Neural cell (in vitro differentiated cells): Measurements from ENCODE around the gene FHOD1. TPM values are rescaled to one million over a fixed set of nuclear protein-coding genes. Genes with fewer than 3 reads are reported as not detected.

ENCODE experiments used
- H2AFZ ChIP-seq: fragments of 200-600, 300-800 bp; sonication (generic), shearing (Covaris generic); 2 replicates; pipeline ENCODE4 v1.6.0; 2014; ENCODE audit warnings: low read depth, mild to moderate bottlenecking, antibody characterized with exemption, low read length, moderate library complexity
- H3F3A ChIP-seq: fragments of 200-600 bp; shearing (Covaris generic); 2 replicates; pipeline ENCODE4 v1.6.1; 2016; ENCODE audit warnings: mild to moderate bottlenecking, moderate library complexity, mixed read lengths, antibody characterized with exemption, low read length; ENCODE audit not compliant: insufficient read depth, poor library complexity, severe bottlenecking
- H3K27ac ChIP-seq: fragments of 200-600, 300-800 bp; sonication (generic), shearing (Covaris generic); 2 replicates; pipeline ENCODE4 v1.5.1; 2014; ENCODE audit warnings: mild to moderate bottlenecking, low read length, moderate library complexity
- H3K27me3 ChIP-seq: fragments of 300-800, 200-600 bp; sonication (generic), shearing (Covaris generic); 2 replicates; pipeline ENCODE4 v1.6.0; 2014; ENCODE audit warnings: mild to moderate bottlenecking, low read depth, low read length, moderate library complexity; ENCODE audit not compliant: insufficient read depth
- H3K36me3 ChIP-seq: fragments of 300-800, 200-600 bp; sonication (generic), shearing (Covaris generic); 2 replicates; pipeline ENCODE4 v1.5.1; 2014; ENCODE audit warnings: mild to moderate bottlenecking, antibody characterized with exemption, low read length, moderate library complexity; ENCODE audit not compliant: insufficient read depth
- H3K4me2 ChIP-seq: fragments of 300-800, 200-600 bp; sonication (generic), shearing (Covaris generic); 2 replicates; pipeline ENCODE4 v1.6.0; 2014; ENCODE audit warnings: mild to moderate bottlenecking, low read length
- H3K4me3 ChIP-seq: fragments of 300-800, 200-600 bp; sonication (generic), shearing (Covaris generic); 2 replicates; pipeline ENCODE4 v1.5.1; 2014; ENCODE audit warnings: mild to moderate bottlenecking, low read length, moderate library complexity
- H3K79me2 ChIP-seq: fragments of 200-600 bp; shearing (Covaris generic); replicated peaks from 2 replicates; pipeline ENCODE4 v1.6.0; 2014; ENCODE audit warnings: mild to moderate bottlenecking, low read length, moderate library complexity; ENCODE audit not compliant: insufficient read depth
- H3K9ac ChIP-seq: fragments of 300-800, 200-600 bp; sonication (generic), shearing (Covaris generic); 2 replicates; pipeline ENCODE4 v1.6.1; 2016; ENCODE audit warnings: mild to moderate bottlenecking, low read length, mixed read lengths
- H3K9me2 ChIP-seq: fragments of 200-600 bp; shearing (Covaris generic); 2 replicates; pipeline ENCODE4 v1.6.1; 2016; ENCODE audit warnings: mild to moderate bottlenecking, low read length, mixed read lengths; ENCODE audit not compliant: insufficient read depth
- H3K9me3 ChIP-seq: fragments of 200-600, 300-800 bp; sonication (generic), shearing (Covaris generic); 2 replicates; pipeline ENCODE4 v1.6.1; 2016; ENCODE audit warnings: mild to moderate bottlenecking, mixed run types, low read length, moderate library complexity, mixed read lengths
- H4K20me1 ChIP-seq: fragments of 200-600 bp; shearing (Covaris generic); 2 replicates; pipeline ENCODE4 v1.6.1; 2016; ENCODE audit warnings: mild to moderate bottlenecking, mixed run types; ENCODE audit not compliant: insufficient read depth
- CTCF ChIP-seq: fragments of 450-650 bp; IDR thresholded peaks from 2 replicates; pipeline ENCODE4 v1.5.1; 2014; ENCODE audit warnings: antibody characterized with exemption, mild to moderate bottlenecking, moderate library complexity; ENCODE audit not compliant: poor library complexity, severe bottlenecking
- EP300 ChIP-seq: fragments of 450-650 bp; conservative IDR thresholded peaks from 2 replicates; pipeline ENCODE4 v1.6.1; 2014; ENCODE audit warnings: antibody characterized with exemption, mild to moderate bottlenecking, moderate library complexity; ENCODE audit not compliant: poor library complexity, severe bottlenecking
- EZH2 ChIP-seq: fragments of 200-600, 300-800 bp; shearing (Covaris generic), sonication (generic); IDR thresholded peaks from 2 replicates; pipeline ENCODE4 v1.6.1; 2014; ENCODE audit warnings: antibody characterized with exemption, low read length, borderline replicate concordance, mild to moderate bottlenecking; ENCODE audit not compliant: insufficient read depth, poor library complexity, severe bottlenecking
- MXI1 ChIP-seq: fragments of 450-650 bp; conservative IDR thresholded peaks from 2 replicates; pipeline ENCODE4 v1.6.1; 2014; ENCODE audit warnings: antibody characterized with exemption, mild to moderate bottlenecking; ENCODE audit not compliant: poor library complexity, severe bottlenecking
- POLR2AphosphoS5 ChIP-seq: IDR thresholded peaks from 2 replicates; pipeline ENCODE4 v1.6.1; 2012
- RAD21 ChIP-seq: fragments of 450-650 bp; conservative IDR thresholded peaks from 2 replicates; pipeline ENCODE4 v1.6.1; 2014; ENCODE audit warnings: antibody characterized with exemption, mild to moderate bottlenecking, moderate library complexity
- REST ChIP-seq: IDR thresholded peaks from 2 replicates; pipeline ENCODE4 v1.6.1; 2012; ENCODE audit warnings: borderline replicate concordance
- SMC3 ChIP-seq: fragments of 450-650 bp; conservative IDR thresholded peaks from 2 replicates; pipeline ENCODE4 v1.6.1; 2014; ENCODE audit warnings: antibody characterized with exemption, mild to moderate bottlenecking, moderate library complexity; ENCODE audit not compliant: poor library complexity
- TAF1 ChIP-seq: IDR thresholded peaks from 2 replicates; pipeline ENCODE4 v1.6.1; 2012; ENCODE audit warnings: low read depth
- polyA plus RNA-seq: library from polyadenylated mRNA; depleted of rRNA; stranded (reverse); fragments of >200 nt; gene quantifications from 2 replicates; pipeline ENCODE4 v1.2.3, GENCODE V29; 2014

The FHOD1 gene
- polyA plus RNA-seq, 1 donor from 2014 or later = 6.3 TPM

GRCh38 chr16:67248401-67249177 is 1.3 kb upstream of the FHOD1 start, which contains the start of gene SLC9A5:
Gene SLC9A5, plus strand, starts transcription at chr16:67248979. Its CDS starts 36 bp downstream, at chr16:67249015.
- H3K4me3 ChIP-seq = peak within 1 kb of the TSS; percentile 70
- peak within 1 kb of the TSS; percentile 59 for H3K9ac ChIP-seq
- no peaks in the 10 kb centered on the region for H3K9me3 ChIP-seq
- H3F3A ChIP-seq = no peaks in the 10 kb centered on the region
- no peaks in the 10 kb centered on the region for H3K36me3 ChIP-seq
- H3K27me3 ChIP-seq = peaks cover 49% of the 10 kb centered on the region
- no peak for TF ChIP-seq EP300
- peak; percentile 53 for TF ChIP-seq CTCF
- peak; percentile 17 for TF ChIP-seq MXI1
- TF ChIP-seq SMC3 = peak; percentile 16
- H3K9me2 ChIP-seq = no peaks in the 10 kb centered on the region
- no peaks in the 10 kb centered on the region for H3K79me2 ChIP-seq
- no peaks in the 10 kb centered on the region for H4K20me1 ChIP-seq
- no peak within 1 kb of the TSS for H3K27ac ChIP-seq
- peak within 1 kb of the TSS; percentile 45 for H2AFZ ChIP-seq
- peak within 1 kb of the TSS; percentile 73 for H3K4me2 ChIP-seq

GRCh38 chr16:67248073-67248400 is 756 bp upstream of the FHOD1 start:
- H3K4me3 ChIP-seq = peak overlapping the region; percentile 70
- no peak overlapping the region for H3K27ac ChIP-seq
- no peaks in the 10 kb centered on the region for H4K20me1 ChIP-seq
- no peaks in the 10 kb centered on the region for H3F3A ChIP-seq
- H3K27me3 ChIP-seq = peaks cover 49% of the 10 kb centered on the region
- no peaks in the 10 kb centered on the region for H3K79me2 ChIP-seq
- no peak overlapping the region for H2AFZ ChIP-seq
- TF ChIP-seq POLR2AphosphoS5 = no peak
- no peak for TF ChIP-seq MXI1
- no peak for TF ChIP-seq EZH2
- TF ChIP-seq CTCF = no peak
- no peak for TF ChIP-seq RAD21
- no peak for TF ChIP-seq SMC3
- no peak for TF ChIP-seq EP300
- TF ChIP-seq TAF1 = no peak
- no peak for TF ChIP-seq REST
- H3K9me2 ChIP-seq = no peaks in the 10 kb centered on the region
- H3K4me2 ChIP-seq = peak overlapping the region; percentile 73
- H3K36me3 ChIP-seq = no peaks in the 10 kb centered on the region
- no peaks in the 10 kb centered on the region for H3K9me3 ChIP-seq
- H3K9ac ChIP-seq = peak overlapping the region; percentile 59
